Measurements from ENCODE around the gene APH1B. TPM values are rescaled to one million over a fixed set of nuclear protein-coding genes. Genes with fewer than 3 reads are reported as not detected.

The APH1B gene
- total and polyA plus RNA-seq, 9 of the 15 experiments (the other 6 are each of a cell fraction or from before 2014, with no cell fraction given) = 5.1 to 9.7 (median 7.0) TPM

DNA sequence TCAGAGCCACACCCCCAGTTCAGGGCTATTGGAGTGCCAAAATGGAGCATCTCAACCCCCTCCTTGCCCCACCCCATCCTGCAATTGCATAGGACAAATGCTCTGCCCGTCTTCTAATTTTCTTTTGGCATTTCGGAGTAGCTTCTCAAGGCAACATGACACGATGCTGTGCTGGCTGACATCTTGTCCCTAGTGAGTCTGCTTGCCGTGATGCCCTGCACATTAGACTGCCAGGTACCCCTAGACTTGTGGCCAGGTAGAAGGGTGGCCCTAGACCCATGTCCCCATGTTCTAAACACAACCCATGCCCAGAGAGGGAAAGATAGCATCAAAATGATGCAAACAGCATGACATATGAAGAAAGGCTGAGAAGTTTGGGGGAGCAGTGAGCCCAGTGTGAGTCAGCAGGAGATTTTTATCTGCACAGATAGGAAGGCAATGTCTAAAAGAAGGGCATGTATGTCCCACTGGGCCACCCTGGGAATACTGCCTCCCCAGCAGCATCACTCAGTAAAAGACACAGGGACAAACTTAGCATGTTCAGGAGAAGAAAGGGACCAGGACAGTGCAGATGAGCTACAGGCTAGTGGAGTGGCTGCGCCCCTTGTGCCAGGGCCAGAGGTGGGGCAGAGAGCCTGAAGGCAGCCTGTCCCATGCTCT, 67.5 kb downstream of the APH1B start (continued):
- TF ChIP-seq JUND (IDR thresholded peaks at IDR 0.05; ENCODE audit: borderline replicate concordance, low read depth, low read length) (peak; percentile 97), JUND (tag; IDR thresholded peaks at IDR 0.05; ENCODE audit: borderline replicate concordance, low read depth, low read length) (peak; percentile 96; the same call in 2 of the 3 replicates), ZKSCAN8 (CRISPR knock-in tag; IDR thresholded peaks at IDR 0.05) (0 out of 2 replicates have a peak, but pooled peaks have one; percentile 56), IRF2 (CRISPR knock-in tag; IDR thresholded peaks at IDR 0.05) (no peak), CC2D1A (IDR thresholded peaks at IDR 0.05) (no peak), LCOR (CRISPR knock-in tag; IDR thresholded peaks at IDR 0.05) (peak; percentile 63; the same call in 1 of the 2 replicates), ZNF655 (CRISPR knock-in tag; IDR thresholded peaks at IDR 0.05) (no peak), ZNF511 (CRISPR knock-in tag; IDR thresholded peaks at IDR 0.05) (no peak)
- TF ChIP-seq, protein P1, sequence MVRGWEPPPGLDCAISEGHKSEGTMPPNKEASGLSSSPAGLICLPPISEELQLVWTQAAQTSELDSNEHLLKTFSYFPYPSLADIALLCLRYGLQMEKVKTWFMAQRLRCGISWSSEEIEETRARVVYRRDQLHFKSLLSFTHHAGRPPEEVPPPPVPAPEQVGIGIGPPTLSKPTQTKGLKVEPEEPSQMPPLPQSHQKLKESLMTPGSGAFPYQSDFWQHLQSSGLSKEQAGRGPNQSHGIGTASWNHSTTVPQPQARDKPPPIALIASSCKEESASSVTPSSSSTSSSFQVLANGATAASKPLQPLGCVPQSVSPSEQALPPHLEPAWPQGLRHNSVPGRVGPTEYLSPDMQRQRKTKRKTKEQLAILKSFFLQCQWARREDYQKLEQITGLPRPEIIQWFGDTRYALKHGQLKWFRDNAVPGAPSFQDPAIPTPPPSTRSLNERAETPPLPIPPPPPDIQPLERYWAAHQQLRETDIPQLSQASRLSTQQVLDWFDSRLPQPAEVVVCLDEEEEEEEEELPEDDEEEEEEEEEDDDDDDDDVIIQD (CRISPR knock-in tag; IDR thresholded peaks at IDR 0.05) = 0 out of 2 replicates have a peak, but pooled peaks have one; percentile 43
- TF ChIP-seq, protein P2, sequence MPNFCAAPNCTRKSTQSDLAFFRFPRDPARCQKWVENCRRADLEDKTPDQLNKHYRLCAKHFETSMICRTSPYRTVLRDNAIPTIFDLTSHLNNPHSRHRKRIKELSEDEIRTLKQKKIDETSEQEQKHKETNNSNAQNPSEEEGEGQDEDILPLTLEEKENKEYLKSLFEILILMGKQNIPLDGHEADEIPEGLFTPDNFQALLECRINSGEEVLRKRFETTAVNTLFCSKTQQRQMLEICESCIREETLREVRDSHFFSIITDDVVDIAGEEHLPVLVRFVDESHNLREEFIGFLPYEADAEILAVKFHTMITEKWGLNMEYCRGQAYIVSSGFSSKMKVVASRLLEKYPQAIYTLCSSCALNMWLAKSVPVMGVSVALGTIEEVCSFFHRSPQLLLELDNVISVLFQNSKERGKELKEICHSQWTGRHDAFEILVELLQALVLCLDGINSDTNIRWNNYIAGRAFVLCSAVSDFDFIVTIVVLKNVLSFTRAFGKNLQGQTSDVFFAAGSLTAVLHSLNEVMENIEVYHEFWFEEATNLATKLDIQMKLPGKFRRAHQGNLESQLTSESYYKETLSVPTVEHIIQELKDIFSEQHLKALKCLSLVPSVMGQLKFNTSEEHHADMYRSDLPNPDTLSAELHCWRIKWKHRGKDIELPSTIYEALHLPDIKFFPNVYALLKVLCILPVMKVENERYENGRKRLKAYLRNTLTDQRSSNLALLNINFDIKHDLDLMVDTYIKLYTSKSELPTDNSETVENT (CRISPR knock-in tag; IDR thresholded peaks at IDR 0.05) = no peak
